Measurements from ENCODE around the gene AQP6.
A peak's percentile ranks its signal among the peaks of the same experiment; 100 is the strongest.

Gene AQP6

GRCh38 chr12:50005175-50005574 is 32.4 kb downstream of the AQP6 start:
- peak; percentile 56; the same call in 1 of the 2 replicates for TF ChIP-seq GATA2 (IDR thresholded peaks at IDR 0.05; ENCODE audit: low read depth, low read length)
- no peak for TF ChIP-seq GATA3 (IDR thresholded peaks at IDR 0.05; ENCODE audit: low read depth, low read length)

GRCh38 chr12:50006280-50006679 is 33.5 kb downstream of the AQP6 start:
- no peak for TF ChIP-seq GATA2 (IDR thresholded peaks at IDR 0.05; ENCODE audit: low read depth, low read length)
- no peak for TF ChIP-seq GATA3 (IDR thresholded peaks at IDR 0.05; ENCODE audit: low read depth, low read length)

GRCh38 chr12:50006754-50007442 is 34.2 kb downstream of the AQP6 start:
- TF ChIP-seq GATA2 (IDR thresholded peaks at IDR 0.05; ENCODE audit: low read depth, low read length) (no peak), GATA3 (IDR thresholded peaks at IDR 0.05; ENCODE audit: low read depth, low read length) (no peak)

- TF ChIP-seq GATA3 (IDR thresholded peaks at IDR 0.05; ENCODE audit: low read depth, low read length) (no peak), GATA2 (IDR thresholded peaks at IDR 0.05; ENCODE audit: low read depth, low read length) (no peak)
Measured at GRCh38 chr12:50013361-50014147, 40.8 kb downstream of the AQP6 start.

- TF ChIP-seq GATA3 (IDR thresholded peaks at IDR 0.05; ENCODE audit: low read depth, low read length) (no peak), GATA2 (IDR thresholded peaks at IDR 0.05; ENCODE audit: low read depth, low read length) (no peak)
Measured at GRCh38 chr12:50014342-50014741, 41.6 kb downstream of the AQP6 start.

GRCh38 chr12:50016501-50017475 is 44.0 kb downstream of the AQP6 start:
- TF ChIP-seq GATA3 (IDR thresholded peaks at IDR 0.05; ENCODE audit: low read depth, low read length), result no peak
- TF ChIP-seq GATA2 (IDR thresholded peaks at IDR 0.05; ENCODE audit: low read depth, low read length), result no peak

- TF ChIP-seq GATA3 (IDR thresholded peaks at IDR 0.05; ENCODE audit: low read depth, low read length) (no peak), GATA2 (IDR thresholded peaks at IDR 0.05; ENCODE audit: low read depth, low read length) (no peak)
Measured at GRCh38 chr12:50017641-50018040, 44.9 kb downstream of the AQP6 start.

- no peak for TF ChIP-seq GATA3 (IDR thresholded peaks at IDR 0.05; ENCODE audit: low read depth, low read length)
- no peak for TF ChIP-seq GATA2 (IDR thresholded peaks at IDR 0.05; ENCODE audit: low read depth, low read length)
Measured at GRCh38 chr12:50018154-50018553, 45.4 kb downstream of the AQP6 start.

- TF ChIP-seq GATA3 (IDR thresholded peaks at IDR 0.05; ENCODE audit: low read depth, low read length) (no peak), GATA2 (IDR thresholded peaks at IDR 0.05; ENCODE audit: low read depth, low read length) (no peak)
Measured at GRCh38 chr12:50018968-50019367, 46.2 kb downstream of the AQP6 start.

GRCh38 chr12:50019524-50019923 is 46.8 kb downstream of the AQP6 start:
- TF ChIP-seq GATA3 (IDR thresholded peaks at IDR 0.05; ENCODE audit: low read depth, low read length), result no peak
- no peak for TF ChIP-seq GATA2 (IDR thresholded peaks at IDR 0.05; ENCODE audit: low read depth, low read length)

GRCh38 chr12:50021031-50021430 is 48.3 kb downstream of the AQP6 start:
- TF ChIP-seq GATA3 (IDR thresholded peaks at IDR 0.05; ENCODE audit: low read depth, low read length) (no peak), GATA2 (IDR thresholded peaks at IDR 0.05; ENCODE audit: low read depth, low read length) (no peak)

- TF ChIP-seq GATA3 (IDR thresholded peaks at IDR 0.05; ENCODE audit: low read depth, low read length) (no peak), GATA2 (IDR thresholded peaks at IDR 0.05; ENCODE audit: low read depth, low read length) (no peak)
Measured at GRCh38 chr12:50022903-50023302, 50.2 kb downstream of the AQP6 start.

GRCh38 chr12:50024227-50024626 is 51.5 kb downstream of the AQP6 start:
- TF ChIP-seq GATA2 (IDR thresholded peaks at IDR 0.05; ENCODE audit: low read depth, low read length) (no peak), GATA3 (IDR thresholded peaks at IDR 0.05; ENCODE audit: low read depth, low read length) (no peak)

GRCh38 chr12:50024805-50025186 is 52.0 kb downstream of the AQP6 start:
- TF ChIP-seq GATA2 (IDR thresholded peaks at IDR 0.05; ENCODE audit: low read depth, low read length) (no peak), GATA3 (IDR thresholded peaks at IDR 0.05; ENCODE audit: low read depth, low read length) (no peak)

All from SH-SY5Y (cell line).